GM12872 (cell line): Measurements from ENCODE around the gene AQP6.

Experiments
- TF ChIP-seq, protein P1 (sequence below): IDR thresholded peaks from 3 replicates; pipeline ENCODE4 v1.5.1; 2011; ENCODE audit warnings: low read depth, mild to moderate bottlenecking, low read length, moderate library complexity; ENCODE audit not compliant: insufficient read depth

Gene AQP6

DNA sequence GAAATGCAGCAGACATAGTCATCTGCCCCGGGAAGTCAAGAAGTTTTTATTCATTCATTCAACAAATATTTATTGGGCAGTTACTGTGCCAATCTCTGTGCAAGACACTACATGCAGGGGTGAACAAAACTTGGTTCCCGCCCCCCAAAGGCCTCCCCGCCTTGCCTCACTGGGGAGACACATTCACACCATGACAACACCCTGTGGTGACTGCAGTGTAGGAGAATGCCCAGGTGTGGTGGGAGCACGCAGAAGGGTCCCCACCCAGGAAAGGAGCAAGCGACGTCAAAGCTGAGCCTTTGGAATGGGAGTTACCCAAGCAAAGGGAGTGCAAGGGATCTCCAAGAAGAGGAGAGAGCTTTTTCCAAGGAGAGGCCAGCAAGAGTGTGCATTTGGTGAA, 1.6 kb upstream of the AQP6 start:
- TF ChIP-seq, protein P1, sequence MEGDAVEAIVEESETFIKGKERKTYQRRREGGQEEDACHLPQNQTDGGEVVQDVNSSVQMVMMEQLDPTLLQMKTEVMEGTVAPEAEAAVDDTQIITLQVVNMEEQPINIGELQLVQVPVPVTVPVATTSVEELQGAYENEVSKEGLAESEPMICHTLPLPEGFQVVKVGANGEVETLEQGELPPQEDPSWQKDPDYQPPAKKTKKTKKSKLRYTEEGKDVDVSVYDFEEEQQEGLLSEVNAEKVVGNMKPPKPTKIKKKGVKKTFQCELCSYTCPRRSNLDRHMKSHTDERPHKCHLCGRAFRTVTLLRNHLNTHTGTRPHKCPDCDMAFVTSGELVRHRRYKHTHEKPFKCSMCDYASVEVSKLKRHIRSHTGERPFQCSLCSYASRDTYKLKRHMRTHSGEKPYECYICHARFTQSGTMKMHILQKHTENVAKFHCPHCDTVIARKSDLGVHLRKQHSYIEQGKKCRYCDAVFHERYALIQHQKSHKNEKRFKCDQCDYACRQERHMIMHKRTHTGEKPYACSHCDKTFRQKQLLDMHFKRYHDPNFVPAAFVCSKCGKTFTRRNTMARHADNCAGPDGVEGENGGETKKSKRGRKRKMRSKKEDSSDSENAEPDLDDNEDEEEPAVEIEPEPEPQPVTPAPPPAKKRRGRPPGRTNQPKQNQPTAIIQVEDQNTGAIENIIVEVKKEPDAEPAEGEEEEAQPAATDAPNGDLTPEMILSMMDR, result no peak

DNA sequence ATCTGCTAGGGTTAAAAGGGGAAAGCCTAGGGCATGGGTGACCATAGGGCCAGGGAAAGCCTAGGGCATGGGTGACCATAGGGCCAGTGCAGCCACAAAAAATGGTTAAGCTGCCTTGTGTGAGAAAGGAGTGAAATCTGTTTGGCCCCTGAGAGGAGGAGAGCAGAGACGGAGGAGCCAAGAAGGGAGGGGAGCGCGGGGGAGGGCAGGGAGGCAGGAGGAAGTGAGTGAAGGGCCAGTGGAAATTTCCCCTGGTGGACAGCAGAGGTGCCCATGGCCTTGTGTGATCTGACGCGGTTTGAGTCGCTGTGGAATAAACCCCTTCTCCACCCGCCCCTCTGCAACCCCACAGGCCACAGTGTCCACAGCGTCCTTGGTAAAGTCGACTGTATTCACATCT, 618 bp upstream of the AQP6 start:
- TF ChIP-seq, protein P1, result no peak

DNA sequence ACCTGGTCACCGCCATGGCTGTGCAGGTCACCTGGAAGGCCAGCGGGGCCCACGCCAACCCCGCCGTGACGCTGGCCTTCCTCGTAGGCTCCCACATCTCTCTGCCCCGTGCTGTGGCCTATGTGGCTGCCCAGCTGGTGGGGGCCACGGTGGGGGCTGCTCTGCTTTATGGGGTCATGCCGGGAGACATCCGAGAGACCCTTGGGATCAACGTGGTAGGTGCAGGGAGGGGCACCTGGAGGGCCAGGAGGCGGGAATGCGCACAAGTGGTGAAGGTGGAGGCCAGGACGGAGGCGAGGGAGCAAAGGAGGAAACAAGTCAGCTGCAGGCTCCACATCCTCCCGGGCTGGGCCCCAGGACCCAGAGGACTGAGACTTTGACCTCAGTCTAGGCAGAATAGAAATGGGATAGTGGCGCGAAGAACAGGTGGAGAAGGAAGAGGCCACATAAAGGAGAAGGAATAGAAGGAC, 649 bp downstream of the AQP6 start:
- TF ChIP-seq, protein P1, result no peak

DNA sequence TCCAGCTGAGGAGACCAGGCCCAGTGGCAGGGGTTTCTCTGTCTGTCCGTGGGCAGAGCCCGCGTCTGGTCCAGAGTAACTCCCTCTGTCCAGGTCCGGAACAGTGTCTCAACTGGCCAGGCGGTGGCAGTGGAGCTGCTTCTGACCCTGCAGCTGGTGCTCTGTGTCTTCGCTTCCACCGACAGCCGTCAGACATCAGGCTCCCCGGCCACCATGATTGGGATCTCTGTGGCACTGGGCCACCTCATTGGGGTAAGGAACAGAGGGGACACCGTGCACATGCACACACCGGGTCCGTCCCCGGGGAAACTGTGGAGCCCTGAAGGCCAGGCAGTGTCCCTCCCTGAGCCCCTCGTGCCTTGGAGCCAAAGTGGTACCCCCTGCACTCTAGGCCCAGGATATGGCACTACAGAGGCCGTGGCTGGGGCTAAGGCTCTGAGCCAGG, 1.5 kb downstream of the AQP6 start:
- TF ChIP-seq, protein P1, result no peak

DNA sequence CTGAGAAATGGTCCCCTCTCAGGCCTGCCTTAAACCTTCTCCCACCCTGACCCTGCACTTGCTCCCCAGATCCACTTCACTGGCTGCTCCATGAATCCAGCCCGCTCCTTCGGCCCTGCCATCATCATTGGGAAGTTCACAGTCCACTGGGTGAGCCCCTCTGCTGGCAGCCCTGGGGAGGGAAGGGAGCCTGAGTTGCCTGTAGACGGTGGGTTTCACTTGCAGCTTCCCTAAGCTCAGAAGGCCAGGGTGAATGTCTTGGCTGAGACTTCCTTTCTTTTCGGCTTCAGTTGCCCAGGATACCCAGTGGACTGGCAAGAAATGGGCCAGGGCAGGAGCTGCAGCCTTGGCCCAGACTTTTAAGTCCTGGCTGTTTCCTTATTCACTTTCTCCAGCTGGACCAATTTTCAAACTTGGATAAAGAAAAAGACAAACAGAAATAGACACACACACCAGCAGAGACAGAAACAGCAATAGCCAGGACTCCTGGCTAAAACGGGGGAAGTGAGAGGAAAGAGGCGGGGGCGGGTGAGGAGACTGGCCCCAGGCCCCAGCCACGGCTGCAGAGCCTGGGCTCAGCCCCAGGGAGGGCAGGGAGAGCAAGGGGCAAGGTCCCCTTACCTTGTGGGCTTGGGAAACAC, 2.0 kb downstream of the AQP6 start:
- TF ChIP-seq, protein P1, result no peak

DNA sequence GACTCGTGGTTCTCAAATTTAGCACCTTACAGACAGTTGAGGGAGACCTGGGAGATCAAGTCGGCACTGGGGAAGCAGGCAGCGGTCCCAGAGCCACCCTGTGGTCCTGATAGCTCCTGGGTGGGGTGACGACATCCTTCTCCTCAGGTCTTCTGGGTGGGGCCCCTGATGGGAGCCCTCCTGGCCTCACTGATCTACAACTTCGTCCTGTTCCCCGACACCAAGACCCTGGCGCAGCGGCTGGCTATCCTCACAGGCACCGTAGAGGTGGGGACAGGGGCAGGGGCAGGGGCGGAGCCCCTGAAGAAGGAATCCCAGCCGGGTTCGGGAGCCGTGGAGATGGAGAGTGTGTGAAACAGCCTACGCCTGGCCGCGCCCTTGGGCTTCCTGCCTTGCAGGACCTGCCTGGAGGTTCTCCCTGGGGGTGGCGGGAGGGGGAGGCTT, 2.6 kb downstream of the AQP6 start:
- TF ChIP-seq, protein P1, result no peak

DNA sequence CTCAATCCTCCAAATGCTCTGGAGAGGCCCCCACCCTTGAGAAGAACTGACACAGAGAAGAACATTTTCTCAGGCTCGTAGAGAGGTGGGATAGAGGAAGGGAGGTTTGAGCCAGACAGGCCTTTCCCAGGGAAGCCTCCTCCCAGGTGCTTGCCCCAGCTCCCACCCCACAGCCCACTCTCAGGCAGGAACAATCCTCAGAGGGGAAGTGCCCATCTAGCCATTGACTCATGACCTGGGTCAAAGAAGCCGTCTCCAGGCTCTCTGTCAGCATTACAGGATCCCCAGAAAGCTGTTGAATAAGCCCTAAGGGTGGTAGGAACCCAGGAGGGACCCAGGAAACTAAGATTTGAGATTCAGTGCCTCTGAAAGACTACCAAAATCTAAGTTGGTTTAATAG, 3.8 kb downstream of the AQP6 start:
- TF ChIP-seq, protein P1, result no peak
